ENCODE data around the gene PLP2.

DNA sequence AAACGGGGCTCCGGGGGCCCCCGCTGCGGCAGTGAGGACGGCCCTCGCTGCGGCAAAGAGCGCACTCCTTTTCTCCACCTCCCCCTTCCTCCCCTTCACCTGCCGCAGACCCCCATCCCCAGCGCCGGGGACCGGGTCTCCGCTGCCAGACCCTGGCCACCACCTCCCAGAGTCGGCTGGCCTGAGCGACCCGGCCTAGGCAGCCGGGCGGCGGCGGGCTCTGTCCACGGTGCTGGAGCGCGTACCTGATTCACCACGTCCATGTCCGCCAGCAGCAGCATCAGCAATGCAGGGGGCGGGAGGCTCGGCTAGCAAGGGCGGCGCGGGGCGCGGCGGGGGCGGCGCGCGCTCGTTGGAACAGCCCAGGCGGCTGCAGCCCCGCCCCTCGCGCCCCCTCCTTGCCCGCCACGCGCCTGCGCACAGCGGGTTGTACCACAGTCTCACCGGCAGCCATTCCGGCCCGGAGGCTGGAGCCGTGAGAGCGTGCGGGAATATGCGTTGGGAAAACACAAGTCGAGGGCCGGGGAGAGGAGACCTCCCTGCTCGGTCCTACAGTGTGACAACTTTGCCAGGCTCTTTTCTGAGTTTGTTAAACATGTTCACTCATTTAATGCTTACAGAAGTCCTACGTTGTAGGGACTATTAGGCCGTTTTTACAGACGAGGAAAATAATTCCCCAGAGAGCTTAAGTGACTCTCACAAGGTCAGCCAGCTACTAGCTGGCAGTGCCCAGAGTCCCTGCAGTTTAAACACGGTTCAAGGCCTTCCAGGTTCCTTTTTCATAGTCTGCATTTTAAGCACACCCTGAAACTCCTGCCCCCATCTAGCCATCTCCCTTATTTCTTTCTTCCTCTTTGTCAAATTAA, 28.4 kb downstream of the PLP2 start, which contains the start of gene SYP:
- TF ChIP-seq CTCF (IDR thresholded peaks at IDR 0.05): no peak
- TF ChIP-seq POLR2A (IDR thresholded peaks at IDR 0.05): peak in 1 of 2 donors; percentile 75

Data from thyroid gland (tissue), 4 donors.